KBM-7 (cell line): ENCODE data around the gene CCT5.
"Not testable (repeated sequence)": the region's sequence is repeated elsewhere in the genome, so short reads cannot be mapped to it uniquely, and the experiment has no call there.

Experiments used
- DNase-seq: peaks from one replicate; pipeline ENCODE4 v3.0.0-alpha.2; 2015
- in situ Hi-C: fragments of 300-500 bp; cut with MboI; formaldehyde crosslinking; loops from 2 replicates; pipeline ENCODE4 v1.14.3; 2020; ENCODE audit warnings: low sequenced_read_pairs, low pct_unique_long_range_greater_than_20kb, mixed read lengths

Gene CCT5

GRCh38 chr5:10291692-10292339 lies 41.7 kb downstream of the CCT5 start:
- DNase-seq = no peak
- in situ Hi-C loops = no loop called here

GRCh38 chr5:10293907-10294662 lies 44.0 kb downstream of the CCT5 start:
- DNase-seq = no peak
- in situ Hi-C loops = no loop called here

- in situ Hi-C loops = no loop called here
- no peak for DNase-seq
Observed at GRCh38 chr5:10295619-10296326, 45.7 kb downstream of the CCT5 start.

DNA sequence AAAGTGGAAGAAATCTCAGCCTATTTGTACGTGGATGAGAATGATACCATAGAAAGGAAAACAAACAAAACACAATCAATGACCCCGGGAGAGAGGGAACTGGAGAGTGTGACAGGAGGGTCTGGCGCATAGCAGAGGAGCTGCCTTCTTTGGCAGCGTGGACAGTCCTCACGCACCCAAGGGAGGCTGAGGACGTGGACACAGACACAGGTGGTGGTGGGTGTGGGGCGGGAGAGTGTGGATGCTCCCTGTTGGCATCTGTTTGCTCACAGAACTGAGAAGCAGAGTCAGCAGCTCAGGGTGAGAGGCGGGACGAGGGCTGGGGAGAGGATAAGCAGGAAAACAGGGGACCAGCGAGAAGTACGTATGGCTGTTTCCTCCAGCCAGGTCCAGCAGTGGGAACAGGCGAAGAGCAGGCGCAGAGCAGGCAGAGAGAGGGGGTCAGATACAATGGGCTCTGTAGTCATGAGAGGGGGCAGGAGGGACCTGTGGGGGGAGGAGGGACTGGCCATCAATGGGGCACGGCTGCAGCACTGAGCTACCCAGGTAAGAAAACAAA lies 47.6 kb downstream of the CCT5 start:
- DNase-seq = no peak
- in situ Hi-C loops = no loop called here

DNA sequence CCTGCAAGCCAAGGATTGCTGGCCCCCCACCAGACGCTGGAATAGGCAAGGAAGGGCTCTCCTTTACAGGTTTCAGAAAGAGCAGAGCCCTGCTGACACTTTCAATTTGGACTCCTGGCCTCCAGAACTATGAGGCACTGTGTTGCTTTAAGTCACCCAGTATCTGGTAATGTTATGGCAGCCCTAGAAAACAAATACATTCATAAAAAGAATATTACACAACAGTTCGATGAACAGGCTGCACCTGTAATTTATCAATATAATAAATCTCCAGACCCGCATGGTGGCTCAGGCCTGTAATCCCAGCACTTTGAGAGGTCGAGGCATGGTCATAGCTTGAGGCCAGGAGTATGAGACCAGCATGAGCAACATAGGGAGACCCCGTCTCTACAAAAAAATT lies 50.2 kb downstream of the CCT5 start:
- in situ Hi-C loops = no loop called here

GRCh38 chr5:10301266-10301665 lies 51.2 kb downstream of the CCT5 start:
- in situ Hi-C loops = no loop called here

More for the DNA sequence above, 50.2 kb downstream of the CCT5 start:
- DNase-seq = no peak

GRCh38 chr5:10301842-10302610 lies 51.9 kb downstream of the CCT5 start:
- DNase-seq = no peak
- in situ Hi-C loops = no loop called here

More at GRCh38 chr5:10301266-10301665, 51.2 kb downstream of the CCT5 start:
- DNase-seq = no peak

DNA sequence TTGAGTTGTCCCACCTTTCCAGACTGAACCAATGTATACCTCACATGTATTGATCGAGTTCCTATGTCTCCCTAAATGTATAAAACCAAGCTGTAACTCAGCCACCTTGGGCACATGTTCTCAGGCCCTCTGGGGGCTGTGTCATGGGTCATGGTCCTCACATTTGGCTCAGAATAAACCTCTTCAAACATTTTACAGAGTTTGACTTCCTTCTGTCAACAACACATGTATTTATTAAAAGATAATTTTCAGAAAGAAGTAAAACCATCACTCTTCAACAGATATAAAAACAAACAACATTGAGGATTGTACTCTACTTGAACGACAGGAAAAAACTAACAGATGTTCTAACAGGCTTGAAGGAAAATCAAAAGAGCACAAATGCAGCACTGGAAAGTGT lies 53.1 kb downstream of the CCT5 start:
- DNase-seq = no peak
- in situ Hi-C loops = no loop called here

DNA sequence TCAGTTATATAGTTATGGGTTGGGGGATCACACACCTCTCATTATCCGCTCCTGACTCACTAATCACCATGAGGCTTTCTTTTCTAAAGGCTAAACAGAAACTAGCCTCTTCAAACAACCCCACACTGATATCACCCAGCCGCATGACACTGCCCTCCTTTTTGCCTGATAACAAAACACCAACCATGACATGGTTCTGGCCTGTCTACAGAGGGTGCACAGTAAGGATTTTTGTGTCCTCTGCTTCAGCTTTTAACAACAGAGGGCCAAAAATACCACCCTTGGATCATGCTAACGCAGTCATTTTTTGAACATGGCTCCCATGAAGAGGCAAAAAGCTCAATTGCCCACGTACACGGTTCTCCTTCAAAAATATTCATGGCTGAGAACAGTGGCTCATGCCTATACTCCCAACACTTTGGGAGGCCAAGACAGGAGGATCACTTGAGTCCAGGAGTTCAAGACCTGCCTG lies 53.7 kb downstream of the CCT5 start:
- in situ Hi-C loops = no loop called here
- no peak for DNase-seq

DNA sequence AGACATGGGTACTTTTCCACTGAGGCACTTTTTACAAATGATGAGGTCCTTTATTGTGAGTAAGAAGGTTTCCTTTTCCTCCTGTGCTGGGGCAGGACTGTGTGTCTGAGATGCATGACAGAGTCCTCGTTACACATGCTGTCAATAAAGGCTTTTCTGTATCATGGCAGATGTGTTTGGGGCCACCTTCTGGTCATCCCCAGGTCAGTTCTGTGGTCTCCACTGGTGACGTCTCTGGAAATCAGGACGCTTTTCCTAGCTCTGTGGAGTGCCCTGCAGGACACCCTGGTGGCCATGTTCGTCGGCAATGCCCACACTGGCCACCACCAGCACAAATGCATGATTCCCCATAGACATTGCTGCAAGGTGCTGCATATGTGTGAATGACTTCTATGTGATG lies 54.9 kb downstream of the CCT5 start:
- in situ Hi-C loops = no loop called here
- DNase-seq = no peak

- no peak for DNase-seq
- in situ Hi-C loops = no loop called here
Observed at GRCh38 chr5:10306114-10306513, 56.0 kb downstream of the CCT5 start.

- DNase-seq = no peak
- in situ Hi-C loops = no loop called here
Observed at GRCh38 chr5:10306806-10307205, 56.7 kb downstream of the CCT5 start.

DNA sequence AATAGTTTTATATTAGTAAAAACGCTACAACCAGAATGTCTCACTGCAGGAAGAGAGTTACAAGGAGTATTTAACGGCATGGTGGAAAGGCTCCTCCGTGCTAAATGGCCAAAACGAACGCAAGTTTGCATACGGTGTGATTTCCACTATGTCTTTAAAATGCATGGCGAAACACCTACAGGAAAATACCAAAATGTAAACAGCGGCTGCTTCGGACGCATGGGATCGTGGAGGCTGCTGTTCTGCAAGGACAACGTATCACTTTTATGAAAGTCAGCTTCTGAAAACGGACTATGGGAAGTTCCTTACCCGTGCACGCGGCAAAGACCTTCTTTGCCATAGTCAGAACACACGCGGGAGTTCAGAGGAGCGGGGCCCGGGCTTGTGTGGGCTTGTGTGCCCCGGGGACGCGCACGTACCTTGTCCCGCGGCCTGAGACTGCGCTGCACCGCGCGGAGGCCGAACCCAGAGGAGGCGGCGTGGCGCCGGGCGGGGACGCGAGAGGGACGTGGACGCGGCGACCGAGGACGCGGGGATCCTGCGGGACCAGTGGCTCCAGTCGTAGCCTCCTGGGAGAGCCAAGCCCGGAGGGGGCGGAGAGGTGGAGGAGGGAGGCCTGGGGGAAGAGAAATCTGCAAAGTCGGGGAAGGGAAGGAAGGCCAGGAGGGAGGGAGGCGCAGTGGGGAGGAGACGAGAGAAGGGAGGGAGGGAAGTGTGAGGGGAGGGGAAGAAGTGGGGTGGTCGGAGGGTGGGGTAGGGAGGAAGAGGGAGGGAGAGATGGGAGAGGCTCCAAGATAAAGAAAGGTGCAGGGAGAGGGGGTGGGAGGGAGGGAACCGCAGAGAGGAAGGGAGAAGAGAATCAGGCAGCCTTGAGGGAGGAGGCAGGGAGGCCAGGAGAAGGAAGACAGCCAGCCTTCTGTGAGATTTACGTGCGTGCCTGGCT lies 57.4 kb downstream of the CCT5 start, which contains the start of gene CMBL:
Gene CMBL, minus strand, starts transcription at position 697 of the 943 bp plus-strand sequence. CDS start 17,140 bp downstream, outside the sequence.
- peak; percentile 83 for DNase-seq
- in situ Hi-C loops = no loop called here

DNA sequence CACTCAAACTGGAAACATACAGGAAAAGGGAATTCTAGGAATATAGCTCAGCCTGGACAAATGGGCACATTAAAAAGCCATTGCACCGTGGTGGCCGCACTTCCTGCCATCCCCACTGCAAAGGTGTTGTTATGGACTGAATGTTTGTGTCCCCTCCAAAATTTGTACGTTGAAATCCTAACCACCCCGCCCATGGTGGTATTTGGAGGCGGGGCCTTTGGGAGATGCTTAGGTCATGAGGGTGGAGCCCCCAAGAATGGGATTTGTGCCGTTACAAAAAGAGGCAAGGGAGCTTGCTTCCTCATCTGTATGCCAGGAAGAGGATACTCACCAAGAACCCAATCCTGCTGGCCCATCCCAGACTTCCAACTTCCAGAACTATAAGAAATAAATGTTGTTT lies 58.8 kb downstream of the CCT5 start:
- in situ Hi-C loops = no loop called here
- DNase-seq = no peak

- in situ Hi-C loops = no loop called here
- no peak for DNase-seq
Observed at GRCh38 chr5:10310066-10310779, 60.1 kb downstream of the CCT5 start.

- in situ Hi-C loops, DNase-seq: not testable (repeated sequence)
Observed at GRCh38 chr5:10310835-10311570, 60.9 kb downstream of the CCT5 start.
